ENCODE results near the gene TTC38. TPM values are rescaled to one million over a fixed set of nuclear protein-coding genes. Genes with fewer than 3 reads are reported as not detected.

The TTC38 gene
- total RNA-seq, 4 donors from 2014 or later: 28.4 to 58.6 (median 32.3) TPM

GRCh38 chr22:46299101-46299500, 31.3 kb downstream of the TTC38 start:
- no peak for DNase-seq (ENCODE audit: extremely low spot score)
- Histone ChIP-seq H3K9me3 (no peaks in the 10 kb centered on the region), H3K4me1 (peaks cover 15 to 20% (median 20%) of the 10 kb centered on the region in 4 donors), H3K4me3 (no peak overlapping the region), H3K36me3 (peaks cover 0 to under 1% (median 0%) of the 10 kb centered on the region in 4 donors), H3K27me3 (no peaks in the 10 kb centered on the region), H3K27ac (replicated peaks in 1 of 4) (no peak overlapping the region)
- intact Hi-C loops (cut with DNase I): no loop called here
- no peak for TF ChIP-seq EP300 (IDR thresholded peaks at IDR 0.05)
- no peak for TF ChIP-seq POLR2AphosphoS5 (IDR thresholded peaks at IDR 0.05)
- no peak for TF ChIP-seq CTCF (IDR thresholded peaks at IDR 0.05)
- TF ChIP-seq POLR2A (IDR thresholded peaks at IDR 0.05; ENCODE audit: low read depth): no peak
- 89% methylated on average over 13 of the region's 13 CpGs for WGBS

GRCh38 chr22:46300491-46300890, 32.7 kb downstream of the TTC38 start:
- no peaks in the 10 kb centered on the region for H3K27me3 ChIP-seq
- 96% methylated on average over 7 of the region's 7 CpGs for WGBS
- H3K9me3 ChIP-seq: no peaks in the 10 kb centered on the region
- intact Hi-C loops (cut with DNase I): no loop called here
- no peak overlapping the region for H3K4me3 ChIP-seq
- no peaks in the 10 kb centered on the region for H3K36me3 ChIP-seq
- DNase-seq (ENCODE audit: extremely low spot score): no peak
- no peak overlapping the region for H3K27ac ChIP-seq (replicated peaks in 1 of 4)
- no peak for TF ChIP-seq EP300 (IDR thresholded peaks at IDR 0.05)
- no peak for TF ChIP-seq POLR2A (IDR thresholded peaks at IDR 0.05; ENCODE audit: low read depth)
- no peak for TF ChIP-seq POLR2AphosphoS5 (IDR thresholded peaks at IDR 0.05)
- no peak for TF ChIP-seq CTCF (IDR thresholded peaks at IDR 0.05)
- H3K4me1 ChIP-seq: peaks cover 15 to 18% (median 18%) of the 10 kb centered on the region in 4 donors

GRCh38 chr22:46303347-46303965, 35.6 kb downstream of the TTC38 start:
- no peaks in the 10 kb centered on the region for H3K36me3 ChIP-seq
- WGBS: 88% methylated on average over 7 of the region's 7 CpGs
- DNase-seq (ENCODE audit: extremely low spot score): no peak
- H3K9me3 ChIP-seq: no peaks in the 10 kb centered on the region
- no peak for TF ChIP-seq POLR2AphosphoS5 (IDR thresholded peaks at IDR 0.05)
- no peak for TF ChIP-seq CTCF (IDR thresholded peaks at IDR 0.05)
- TF ChIP-seq EP300 (IDR thresholded peaks at IDR 0.05): no peak
- no peak for TF ChIP-seq POLR2A (IDR thresholded peaks at IDR 0.05; ENCODE audit: low read depth)
- intact Hi-C loops (cut with DNase I): no loop called here
- H3K27ac ChIP-seq (replicated peaks in 1 of 4): no peak overlapping the region
- no peaks in the 10 kb centered on the region for H3K27me3 ChIP-seq
- H3K4me3 ChIP-seq: no peak overlapping the region
- no peaks in the 10 kb centered on the region for H3K4me1 ChIP-seq

- Histone ChIP-seq H3K27ac (replicated peaks in 1 of 4) (no peak overlapping the region), H3K36me3 (no peaks in the 10 kb centered on the region), H3K4me1 (no peaks in the 10 kb centered on the region), H3K4me3 (no peak overlapping the region), H3K27me3 (no peaks in the 10 kb centered on the region), H3K9me3 (no peaks in the 10 kb centered on the region)
- no peak for TF ChIP-seq POLR2AphosphoS5 (IDR thresholded peaks at IDR 0.05)
- no peak for TF ChIP-seq POLR2A (IDR thresholded peaks at IDR 0.05; ENCODE audit: low read depth)
- no peak for TF ChIP-seq EP300 (IDR thresholded peaks at IDR 0.05)
- TF ChIP-seq CTCF (IDR thresholded peaks at IDR 0.05): no peak
- 76% methylated on average over 14 of the region's 23 CpGs for WGBS
- DNase-seq (ENCODE audit: extremely low spot score): no peak
- intact Hi-C loops (cut with DNase I): no loop called here
Observed at GRCh38 chr22:46308283-46308988, 40.6 kb downstream of the TTC38 start.
